OCI-LY3 (cell line): ENCODE results near the gene TAS2R41.

Experiments
- CTCF ChIP-seq: fragments of 200-600, 300-600 bp; sonication (generic); IDR thresholded peaks from 2 replicates; pipeline ENCODE4 v1.5.1; 2014; ENCODE audit warnings: antibody characterized with exemption, low read length, low read depth
- EZH2phosphoT487 ChIP-seq: fragments of 200-600 bp; shearing (Covaris generic); IDR thresholded peaks from 2 replicates; pipeline ENCODE4 v1.6.1; 2018; ENCODE audit warnings: antibody characterized with exemption, mixed run types, low read depth

GRCh38 chr7:143452495-143452894, 25.2 kb upstream of the TAS2R41 start:
- no peak for TF ChIP-seq CTCF
- no peak for TF ChIP-seq EZH2phosphoT487
